Adrenal gland (tissue), 5 donors: ENCODE data around the gene GPAT3.

ENCODE experiments used
- POLR2A ChIP-seq, 2 donors: fragments of 450-650 bp; IDR thresholded peaks; one replicate each; pipeline ENCODE4 v1.6.1; 2017; ENCODE audit warnings: antibody characterized with exemption in 2 of 2, mild to moderate bottlenecking in 2 of 2, moderate library complexity in 1 of 2
- TF ChIP-seq, protein P1 (sequence below), 6 experiments: fragments of 450-650 bp in 4 of 6; fragments of 200-600 bp in 2 of 6; sonication (generic) in 1 of 6; IDR thresholded peaks; 1 replicate in 5 of 6; 2 replicates in 1 of 6; pipeline versions ENCODE4 v1.5.1 to v1.8.0; 2016 to 2021; ENCODE audit warnings: antibody characterized with exemption in 6 of 6, mild to moderate bottlenecking in 2 of 6, moderate library complexity in 1 of 6
- donor health status: DM: no; HTN: no; CAD: no.

DNA sequence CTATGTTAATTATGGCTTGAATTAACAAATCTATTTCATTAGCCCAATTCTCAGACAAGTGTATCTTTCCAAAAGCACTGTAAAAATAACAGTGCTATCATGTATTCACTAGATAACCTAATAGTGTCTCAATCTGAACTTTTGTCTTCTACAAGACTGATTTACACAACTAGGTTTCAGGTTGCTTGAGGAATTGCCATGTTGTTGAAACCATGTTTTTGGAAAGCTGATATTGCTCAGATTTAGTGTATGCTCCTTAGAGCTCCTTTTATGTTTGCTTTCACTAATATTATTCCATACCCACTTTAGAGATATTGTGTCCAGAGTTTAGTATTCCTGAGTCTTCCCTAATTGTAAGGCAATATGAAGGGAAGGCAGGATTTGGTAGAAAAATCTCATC is 70.6 kb downstream of the GPAT3 start:
- TF ChIP-seq, protein P1, sequence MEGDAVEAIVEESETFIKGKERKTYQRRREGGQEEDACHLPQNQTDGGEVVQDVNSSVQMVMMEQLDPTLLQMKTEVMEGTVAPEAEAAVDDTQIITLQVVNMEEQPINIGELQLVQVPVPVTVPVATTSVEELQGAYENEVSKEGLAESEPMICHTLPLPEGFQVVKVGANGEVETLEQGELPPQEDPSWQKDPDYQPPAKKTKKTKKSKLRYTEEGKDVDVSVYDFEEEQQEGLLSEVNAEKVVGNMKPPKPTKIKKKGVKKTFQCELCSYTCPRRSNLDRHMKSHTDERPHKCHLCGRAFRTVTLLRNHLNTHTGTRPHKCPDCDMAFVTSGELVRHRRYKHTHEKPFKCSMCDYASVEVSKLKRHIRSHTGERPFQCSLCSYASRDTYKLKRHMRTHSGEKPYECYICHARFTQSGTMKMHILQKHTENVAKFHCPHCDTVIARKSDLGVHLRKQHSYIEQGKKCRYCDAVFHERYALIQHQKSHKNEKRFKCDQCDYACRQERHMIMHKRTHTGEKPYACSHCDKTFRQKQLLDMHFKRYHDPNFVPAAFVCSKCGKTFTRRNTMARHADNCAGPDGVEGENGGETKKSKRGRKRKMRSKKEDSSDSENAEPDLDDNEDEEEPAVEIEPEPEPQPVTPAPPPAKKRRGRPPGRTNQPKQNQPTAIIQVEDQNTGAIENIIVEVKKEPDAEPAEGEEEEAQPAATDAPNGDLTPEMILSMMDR (IDR thresholded peaks at IDR 0.05), result no peak
- TF ChIP-seq POLR2A (IDR thresholded peaks at IDR 0.05), result no peak
